Trophoblast cell (in vitro differentiated cells and primary cell): Measurements from ENCODE around the gene AGBL1.
"Not testable (repeated sequence)": the region's sequence is repeated elsewhere in the genome, so short reads cannot be mapped to it uniquely, and the experiment has no call there.

Experiments
- DNase-seq, 2 donors: peaks; one replicate each; pipeline ENCODE4 v3.0.0-alpha.2; 2016
- H2AFZ ChIP-seq: 2 replicates; pipeline ENCODE4 v1.6.1; 2013; ENCODE audit warnings: low read length, moderate library complexity, mild to moderate bottlenecking; ENCODE audit not compliant: insufficient read depth, poor library complexity
- H2AK5ac ChIP-seq: 2 replicates; pipeline ENCODE4 v1.6.1; 2013; ENCODE audit warnings: mild to moderate bottlenecking, low read length
- H2BK120ac ChIP-seq: 2 replicates; pipeline ENCODE4 v1.6.1; 2013; ENCODE audit warnings: low read length, mild to moderate bottlenecking, moderate library complexity; ENCODE audit not compliant: insufficient read depth, poor library complexity
- H2BK12ac ChIP-seq: 2 replicates; pipeline ENCODE4 v1.6.1; 2013; ENCODE audit warnings: mild to moderate bottlenecking, low read length, moderate library complexity
- H2BK5ac ChIP-seq: 2 replicates; pipeline ENCODE4 v1.6.1; 2013; ENCODE audit warnings: low read length, low read depth, moderate library complexity, mild to moderate bottlenecking; ENCODE audit not compliant: poor library complexity
- H3K14ac ChIP-seq: 2 replicates; pipeline ENCODE4 v1.6.1; 2013; ENCODE audit warnings: mild to moderate bottlenecking, low read length
- H3K18ac ChIP-seq: 2 replicates; pipeline ENCODE4 v1.6.1; 2013; ENCODE audit warnings: mild to moderate bottlenecking, low read length
- H3K23ac ChIP-seq: 2 replicates; pipeline ENCODE4 v1.6.1; 2013; ENCODE audit warnings: low read length
- H3K27ac ChIP-seq: 2 replicates; pipeline ENCODE4 v1.5.1; 2013; ENCODE audit warnings: low read depth, mild to moderate bottlenecking, inconsistent platforms, low read length, moderate library complexity
- H3K27me3 ChIP-seq: 2 replicates; pipeline ENCODE4 v1.6.1; 2013; ENCODE audit warnings: inconsistent platforms, mild to moderate bottlenecking, low read length, moderate library complexity; ENCODE audit not compliant: insufficient read depth
- H3K36me3 ChIP-seq, 2 experiments: 1 replicate in 1 of 2; 2 replicates in 1 of 2; pipeline ENCODE4 v1.6.1; 2013; ENCODE audit warnings: low read length in 2 of 2, mild to moderate bottlenecking in 2 of 2, moderate library complexity in 1 of 2; ENCODE audit not compliant: insufficient read depth in 2 of 2, control insufficient read depth in 1 of 2
- H3K4ac ChIP-seq: 2 replicates; pipeline ENCODE4 v1.6.1; 2013; ENCODE audit warnings: low read depth, mild to moderate bottlenecking, low read length, moderate library complexity
- H3K4me1 ChIP-seq, 2 experiments: 1 replicate in 1 of 2; 2 replicates in 1 of 2; pipeline ENCODE4 v1.6.1; 2013; ENCODE audit warnings: low read length in 2 of 2, mild to moderate bottlenecking in 2 of 2, moderate library complexity in 1 of 2; ENCODE audit not compliant: insufficient read depth in 2 of 2, control insufficient read depth in 1 of 2
- H3K4me2 ChIP-seq: 2 replicates; pipeline ENCODE4 v1.6.1; 2013; ENCODE audit warnings: inconsistent platforms, mild to moderate bottlenecking, low read length, moderate library complexity
- H3K4me3 ChIP-seq: 2 replicates; pipeline ENCODE4 v1.5.1; 2013; ENCODE audit warnings: mild to moderate bottlenecking, low read depth, low read length, inconsistent platforms
- H3K79me1 ChIP-seq: one replicate; pipeline ENCODE4 v1.6.1; 2013; ENCODE audit warnings: low read length
- H3K79me2 ChIP-seq: 2 replicates; pipeline ENCODE4 v1.6.1; 2013; ENCODE audit warnings: low read length, mild to moderate bottlenecking; ENCODE audit not compliant: control insufficient read depth, insufficient read depth, poor library complexity
- H3K9ac ChIP-seq: 2 replicates; pipeline ENCODE4 v1.6.1; 2013; ENCODE audit warnings: mild to moderate bottlenecking, low read length
- H3K9me3 ChIP-seq: 2 replicates; pipeline ENCODE4 v1.6.1; 2013; ENCODE audit warnings: low read depth, mild to moderate bottlenecking, control low read depth, inconsistent platforms, low read length; ENCODE audit not compliant: insufficient read depth
- H4K12ac ChIP-seq: 2 replicates; pipeline ENCODE4 v1.6.1; 2013; ENCODE audit warnings: low read depth, mild to moderate bottlenecking, low read length, moderate library complexity
- H4K8ac ChIP-seq: 2 replicates; pipeline ENCODE4 v1.6.1; 2013; ENCODE audit warnings: low read depth, mild to moderate bottlenecking, low read length, moderate library complexity
- H4K91ac ChIP-seq: one replicate; pipeline ENCODE4 v1.6.1; 2013; ENCODE audit warnings: low read depth, mild to moderate bottlenecking, low read length, moderate library complexity
- WGBS: extraction: QIAGEN DNeasy Blood & Tissue Kit; methylation state at CpG from one replicate; pipeline ENCODE4 v1.1.7; 2013; ENCODE audit warnings: missing lambda C conversion rate; ENCODE audit not compliant: insufficient read length, insufficient coverage; ENCODE audit errors: extremely low coverage; 5-methylcytosine and 5-hydroxymethylcytosine counted together

AGBL1 gene

DNA sequence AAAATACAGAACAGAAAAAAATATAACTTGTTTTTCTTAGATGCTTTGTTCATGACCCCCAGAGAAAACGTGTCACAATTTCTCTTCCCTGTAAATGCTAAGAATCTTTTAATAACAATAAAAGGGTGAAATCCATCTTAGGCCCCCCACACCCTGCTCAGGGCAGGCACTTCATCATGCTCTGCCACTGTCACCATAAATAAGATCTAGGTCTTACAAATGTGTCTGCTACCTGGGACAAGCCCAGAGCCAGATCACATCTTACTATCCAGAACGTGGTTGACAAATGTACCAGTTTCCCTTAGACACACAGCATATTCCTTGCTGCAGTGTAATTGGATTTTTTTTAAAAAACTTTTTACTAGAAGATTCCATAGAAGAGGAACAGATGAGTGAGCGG is 795.4 kb downstream of the AGBL1 start:
- Histone ChIP-seq H4K12ac (no peak overlapping the region), H3K18ac (no peak overlapping the region), H3K79me1 (no peaks in the 10 kb centered on the region), H4K8ac (no peak overlapping the region), H3K4me2 (no peak overlapping the region), H3K79me2 (no peaks in the 10 kb centered on the region), H2BK12ac (no peak overlapping the region), H3K36me3 (no peaks in the 10 kb centered on the region), H4K91ac (no peak overlapping the region), H3K9me3 (no peaks in the 10 kb centered on the region), H3K4ac (no peak overlapping the region), H3K27me3 (no peaks in the 10 kb centered on the region), H3K4me3 (no peak overlapping the region), H3K14ac (no peak overlapping the region), H2AFZ (no peak overlapping the region), H3K4me1 (no peaks in the 10 kb centered on the region), H3K27ac (no peak overlapping the region), H2AK5ac (no peak overlapping the region), H3K23ac (no peak overlapping the region), H3K9ac (no peak overlapping the region), H2BK120ac (no peak overlapping the region), H2BK5ac (no peak overlapping the region)
- WGBS = no CpG with 5 or more reads among the region's 3 CpGs
- DNase-seq = no peak

DNA sequence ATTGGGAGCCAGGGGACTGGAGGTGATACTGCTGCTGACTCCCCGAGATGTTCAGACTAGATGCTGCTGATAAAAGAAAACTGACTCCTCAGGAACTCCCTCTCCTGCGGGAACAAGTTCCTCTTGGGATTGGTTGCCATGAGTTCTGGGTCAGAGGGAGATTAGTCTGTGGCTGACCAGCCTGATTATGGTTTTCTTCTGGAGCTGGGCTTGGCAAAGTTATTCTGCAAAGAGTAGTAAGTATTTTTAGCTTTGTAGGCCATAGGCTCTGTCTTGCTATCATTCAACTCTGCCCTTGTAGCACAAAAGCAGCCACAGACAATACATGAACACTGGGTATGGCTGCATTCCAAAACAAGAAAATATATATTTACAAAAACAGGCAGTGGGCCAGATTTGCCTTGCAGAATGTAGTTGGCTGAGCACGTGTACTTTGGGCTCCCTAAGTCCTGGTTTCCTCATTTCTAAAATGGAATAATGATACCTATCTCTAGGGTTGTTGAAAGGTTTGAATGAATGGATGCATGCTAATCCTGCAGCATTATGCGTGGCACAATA is 796.8 kb downstream of the AGBL1 start:
- Histone ChIP-seq H3K79me2 (no peaks in the 10 kb centered on the region), H2BK12ac (no peak overlapping the region), H3K27ac (no peak overlapping the region), H3K4me1 (no peaks in the 10 kb centered on the region), H3K79me1 (no peaks in the 10 kb centered on the region), H4K8ac (no peak overlapping the region), H3K4ac (no peak overlapping the region), H3K9ac (no peak overlapping the region), H3K9me3 (peaks cover 3% of the 10 kb centered on the region), H3K4me2 (no peak overlapping the region), H3K4me3 (no peak overlapping the region), H2BK120ac (no peak overlapping the region), H3K14ac (no peak overlapping the region), H3K27me3 (no peaks in the 10 kb centered on the region), H3K18ac (no peak overlapping the region), H2AFZ (no peak overlapping the region), H4K12ac (no peak overlapping the region), H2BK5ac (no peak overlapping the region), H3K36me3 (no peaks in the 10 kb centered on the region), H3K23ac (no peak overlapping the region), H2AK5ac (no peak overlapping the region), H4K91ac (no peak overlapping the region)
- no peak for DNase-seq
- WGBS = no CpG with 5 or more reads among the region's 4 CpGs

DNA sequence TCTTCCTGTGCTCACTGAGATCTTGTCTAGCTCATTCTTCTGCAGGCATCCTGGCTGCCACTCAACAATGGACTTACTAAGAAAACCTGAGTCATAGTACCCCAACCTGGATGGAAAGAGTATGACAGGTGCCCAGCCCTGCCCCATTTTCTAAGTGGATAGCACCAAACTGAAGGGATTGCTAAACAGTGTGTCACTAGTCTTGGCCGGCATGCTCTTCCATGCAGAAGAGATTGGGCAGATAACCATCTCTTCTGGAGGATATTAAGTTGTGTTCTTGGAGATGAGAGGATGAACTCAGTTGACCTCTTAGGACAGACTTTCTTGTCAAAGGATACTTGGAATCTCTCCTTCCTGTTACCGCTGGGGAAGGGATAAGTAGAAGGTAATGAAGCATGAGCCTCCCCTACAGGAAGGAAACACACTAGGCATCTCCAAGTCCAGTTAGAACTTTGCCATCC is 797.5 kb downstream of the AGBL1 start:
- Histone ChIP-seq H2BK120ac (no peak overlapping the region), H3K23ac (no peak overlapping the region), H3K4ac (no peak overlapping the region), H3K4me1 (no peaks in the 10 kb centered on the region), H3K4me3 (no peak overlapping the region), H3K36me3 (no peaks in the 10 kb centered on the region), H3K18ac (no peak overlapping the region), H4K8ac (no peak overlapping the region), H2BK12ac (no peak overlapping the region), H4K12ac (no peak overlapping the region), H3K27ac (no peak overlapping the region), H2AFZ (no peak overlapping the region), H3K9ac (no peak overlapping the region), H3K9me3 (peaks cover 3% of the 10 kb centered on the region), H2AK5ac (no peak overlapping the region), H3K79me2 (no peaks in the 10 kb centered on the region), H3K27me3 (no peaks in the 10 kb centered on the region), H3K4me2 (no peak overlapping the region), H3K79me1 (no peaks in the 10 kb centered on the region), H4K91ac (no peak overlapping the region), H3K14ac (no peak overlapping the region), H2BK5ac (no peak overlapping the region)
- peak; percentile 4 to 50 for DNase-seq
- WGBS = no CpG with 5 or more reads among the region's 2 CpGs

GRCh38 chr15:86878844-86879243 is 799.2 kb downstream of the AGBL1 start:
- H4K8ac ChIP-seq, H3K36me3 ChIP-seq, H3K4me1 ChIP-seq, H3K9me3 ChIP-seq, DNase-seq, H4K91ac ChIP-seq, H3K79me1 ChIP-seq, H3K18ac ChIP-seq, H2BK120ac ChIP-seq, H2BK5ac ChIP-seq, H3K4ac ChIP-seq, H2BK12ac ChIP-seq, H3K14ac ChIP-seq, H2AK5ac ChIP-seq, H3K27ac ChIP-seq, H3K4me2 ChIP-seq, H3K27me3 ChIP-seq, H4K12ac ChIP-seq, H3K79me2 ChIP-seq, H3K9ac ChIP-seq, H2AFZ ChIP-seq, H3K4me3 ChIP-seq, H3K23ac ChIP-seq: not testable (repeated sequence)
- no CpG with 5 or more reads among the region's 3 CpGs for WGBS
